ENCODE measurements around the gene ERN1.
A peak's percentile ranks its signal among the peaks of the same experiment; 100 is the strongest.

The ERN1 gene

DNA sequence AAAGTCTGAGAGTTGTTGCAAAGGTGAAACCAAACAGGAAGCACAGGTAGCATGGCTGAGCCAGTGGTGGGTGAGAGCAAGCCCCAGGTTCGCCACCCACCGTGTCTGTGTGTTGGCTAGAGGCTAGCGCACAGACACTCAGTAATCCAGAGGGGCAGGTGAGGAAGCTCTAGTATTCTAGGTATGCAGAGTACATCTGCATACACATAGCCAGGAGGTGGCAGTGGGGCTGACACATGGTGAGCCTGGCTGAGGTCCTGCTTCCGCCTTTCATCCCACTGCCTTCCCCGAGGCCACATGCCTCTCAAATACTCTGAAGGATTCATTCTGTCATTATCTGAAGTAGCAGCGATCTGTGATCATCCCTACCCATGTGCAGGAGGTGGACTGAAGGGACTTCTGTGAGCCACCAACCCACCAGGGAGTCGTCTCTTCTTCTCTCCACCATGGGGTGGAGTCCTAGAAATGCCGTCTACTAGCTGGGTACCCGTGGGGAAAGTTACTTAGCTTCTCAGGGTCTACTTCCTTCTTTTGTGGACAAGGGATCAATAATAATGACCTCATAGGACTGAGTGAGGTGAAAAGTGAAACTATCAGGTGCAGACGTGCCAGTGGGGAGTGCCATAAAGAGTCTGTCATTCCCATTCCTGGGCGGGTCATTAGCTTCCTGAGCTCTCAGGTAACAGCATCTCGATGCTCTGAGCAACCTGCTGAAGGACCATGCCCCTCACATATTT is 73.5 kb downstream of the ERN1 start:
- DNase-seq, result no peak

GRCh38 chr17:64055183-64056142 is 74.5 kb downstream of the ERN1 start:
- DNase-seq, result no peak

- DNase-seq, result no peak
Observed at GRCh38 chr17:64054304-64054703, 75.6 kb downstream of the ERN1 start.

GRCh38 chr17:64053101-64053500 is 76.8 kb downstream of the ERN1 start:
- no peak for DNase-seq

DNA sequence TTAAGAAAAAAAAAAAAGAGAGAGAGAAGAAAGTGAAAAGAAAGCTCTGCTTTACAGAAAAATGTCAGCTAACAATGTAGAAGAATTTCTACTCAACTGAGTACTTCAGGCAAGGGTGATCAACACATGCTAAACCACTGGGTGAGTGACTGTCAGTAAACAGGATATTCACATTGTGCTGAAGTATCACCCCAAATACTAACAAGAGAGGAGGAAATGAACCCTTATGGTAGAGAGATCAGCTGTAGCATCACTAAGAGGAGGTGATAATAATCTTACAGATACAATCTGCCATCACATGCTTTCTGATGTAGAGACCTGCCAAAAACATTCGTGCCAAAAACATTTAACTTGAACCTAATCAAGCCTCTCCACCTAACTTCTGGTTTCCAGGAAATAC is 78.8 kb downstream of the ERN1 start:
- no peak for DNase-seq

- no peak for DNase-seq
Observed at GRCh38 chr17:64048805-64049204, 81.1 kb downstream of the ERN1 start.

DNA sequence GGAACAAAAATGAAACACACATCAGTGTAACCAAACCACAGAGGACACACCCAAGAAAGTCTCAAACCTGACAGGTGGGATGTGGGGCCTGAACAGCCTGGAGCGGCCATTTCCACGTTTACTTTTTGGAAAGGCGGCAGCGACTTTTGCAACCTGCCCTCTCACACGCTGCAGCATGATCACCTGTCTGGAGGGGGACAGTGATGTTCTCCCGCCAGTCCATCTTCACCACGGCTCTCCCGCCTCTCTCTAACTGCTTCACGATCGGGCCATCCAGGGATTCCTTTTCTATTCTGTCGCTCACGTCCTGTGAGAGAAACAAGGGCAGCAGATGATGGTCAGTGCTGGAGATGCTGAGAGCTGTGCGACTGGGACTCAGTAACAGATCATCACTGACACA is 84.8 kb downstream of the ERN1 start:
- DNase-seq, result no peak

DNA sequence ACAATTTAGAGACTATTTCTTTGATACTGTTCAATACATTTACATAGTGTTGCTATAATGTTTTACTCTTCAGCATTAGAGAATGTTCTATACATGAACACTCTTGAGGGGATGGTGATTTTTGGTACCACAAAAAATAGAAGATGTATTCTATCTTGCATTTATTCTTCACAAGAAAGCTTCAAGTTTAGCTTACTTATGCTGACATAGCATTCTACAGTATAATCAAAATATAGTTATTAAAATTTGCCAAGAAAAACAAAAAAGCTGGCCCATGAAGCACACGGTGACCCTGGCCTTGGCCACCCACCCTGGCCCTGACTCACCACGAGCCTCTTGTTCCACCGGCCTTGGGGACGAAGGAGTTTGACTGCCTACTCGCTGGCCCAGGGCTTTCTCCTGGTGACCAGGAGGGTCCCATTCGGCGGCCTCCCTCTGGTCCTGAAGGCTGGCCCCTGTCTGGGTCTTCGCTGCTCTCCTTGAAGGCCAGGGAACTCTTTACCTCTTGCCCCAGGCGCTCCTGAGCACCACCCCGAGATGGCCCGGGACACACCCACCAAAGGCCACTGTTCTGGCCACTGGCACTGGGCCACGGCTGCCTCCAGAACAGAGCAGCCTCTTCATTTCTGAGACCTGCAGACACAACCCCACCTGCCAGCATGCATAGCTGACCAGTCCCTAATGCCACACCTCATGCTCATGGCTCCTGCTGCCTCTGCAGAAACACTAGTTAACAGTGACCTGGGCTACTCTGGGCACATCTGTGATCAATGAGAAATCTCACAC is 87.1 kb downstream of the ERN1 start:
- no peak for DNase-seq

GRCh38 chr17:64041912-64042311 is 88.0 kb downstream of the ERN1 start:
- DNase-seq, result no peak

DNA sequence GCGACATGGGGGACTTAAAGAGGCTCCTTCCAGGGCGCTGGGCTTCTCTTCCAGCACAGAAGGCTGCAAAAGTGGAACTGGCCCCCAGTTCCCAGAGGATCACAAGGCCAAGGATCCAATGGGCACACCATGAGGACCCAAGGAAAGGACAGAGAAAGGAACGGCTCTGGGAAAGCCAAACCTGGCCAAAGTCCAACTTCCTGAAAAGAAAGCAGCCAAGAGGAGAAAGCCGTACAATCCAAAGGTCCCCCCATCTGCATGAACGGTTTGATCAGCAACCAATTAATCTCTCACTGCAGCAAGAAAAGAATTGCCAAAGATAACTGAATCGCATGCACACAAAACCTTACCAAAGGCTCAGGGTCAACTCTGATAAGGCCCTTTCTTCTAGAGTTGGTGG is 89.7 kb downstream of the ERN1 start:
- no peak for DNase-seq

GRCh38 chr17:64039106-64039400 is 90.9 kb downstream of the ERN1 start:
- no peak for DNase-seq

- DNase-seq, result no peak
Observed at GRCh38 chr17:64038331-64039105, 91.4 kb downstream of the ERN1 start.

- no peak for DNase-seq
Observed at GRCh38 chr17:64037802-64038201, 92.1 kb downstream of the ERN1 start.

DNA sequence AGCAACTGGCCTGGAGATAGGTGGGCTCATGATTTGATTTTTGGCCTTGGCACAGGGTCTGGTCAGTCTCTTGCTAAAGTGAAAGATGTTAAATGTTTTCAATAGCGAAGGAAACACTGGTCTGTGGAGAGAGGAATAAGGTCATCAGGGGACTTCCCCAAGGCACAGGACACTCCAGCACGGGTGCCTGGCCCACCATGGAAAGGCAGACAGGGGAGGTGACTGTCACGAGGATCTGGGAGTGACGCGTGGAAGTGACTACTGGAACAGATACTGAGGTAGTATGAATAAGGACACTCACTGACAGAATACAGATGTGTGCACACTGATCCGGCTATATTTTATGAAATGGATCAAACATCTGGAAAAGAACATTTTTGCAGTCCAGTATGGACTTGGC is 92.8 kb downstream of the ERN1 start:
- DNase-seq, result no peak

- no peak for DNase-seq
Observed at GRCh38 chr17:64036198-64036922, 93.6 kb downstream of the ERN1 start.

- DNase-seq, result no peak
Observed at GRCh38 chr17:64032081-64032480, 97.9 kb downstream of the ERN1 start.

- peak; percentile 60 for DNase-seq
Observed at GRCh38 chr17:64028874-64029464, 101.0 kb downstream of the ERN1 start.

GRCh38 chr17:64025732-64026294 is 104.1 kb downstream of the ERN1 start:
- DNase-seq, result peak; percentile 75

DNA sequence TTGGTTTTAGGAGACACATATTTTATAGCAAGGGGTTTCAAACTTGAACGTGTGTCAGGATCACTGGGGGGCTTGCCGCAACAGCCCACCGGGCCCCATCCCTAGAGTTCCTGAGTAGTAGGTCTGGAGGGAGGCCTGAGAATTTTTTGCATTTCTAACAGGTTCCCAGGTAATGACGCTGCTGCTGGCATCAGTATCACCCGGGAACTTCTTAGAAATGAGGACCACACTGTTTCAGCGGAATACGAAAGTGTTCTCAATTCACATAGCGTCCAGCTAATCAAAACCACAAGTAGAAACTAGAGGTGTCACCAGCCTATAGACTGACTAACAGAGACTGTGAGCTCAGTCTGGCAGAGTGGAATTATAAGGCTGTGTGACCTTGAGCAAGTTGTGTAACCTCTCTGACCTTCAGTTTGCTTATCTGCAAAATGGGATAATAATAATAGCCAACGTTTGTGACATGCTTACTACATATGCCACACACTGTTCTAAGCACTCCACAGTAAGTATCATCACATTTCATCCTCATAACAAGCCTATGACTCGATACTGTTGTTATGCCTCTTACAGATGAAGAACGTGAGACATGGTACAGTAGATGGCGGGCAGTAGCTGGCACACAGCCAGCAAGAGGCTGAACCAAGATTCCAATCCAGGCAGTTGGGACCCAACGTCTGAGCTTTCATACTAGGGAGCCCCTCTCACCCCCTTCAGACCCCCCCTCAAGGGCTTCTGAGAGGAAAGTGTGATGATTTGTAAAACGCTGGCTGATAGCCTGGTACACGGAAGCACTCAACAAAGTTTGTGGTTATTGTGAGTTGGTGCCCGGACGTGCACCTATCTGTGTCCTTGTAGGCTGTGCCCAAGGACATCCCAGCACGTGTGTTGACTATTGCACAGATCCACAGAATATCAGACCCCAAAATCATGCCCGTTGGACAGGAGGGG is 104.9 kb downstream of the ERN1 start:
- peak; percentile 40 for DNase-seq

- DNase-seq, result no peak
Observed at GRCh38 chr17:64024215-64024654, 105.7 kb downstream of the ERN1 start.
